Astrocyte of the cerebellum (primary cell): ENCODE data around the gene RTN4R.

Experiments
- DNase-seq: peaks from one replicate; pipeline ENCODE4 v3.0.0-alpha.2; 2011; ENCODE audit warnings: low read depth
- H3K4me3 ChIP-seq: 2 replicates; pipeline ENCODE4 v1.5.1; 2011; ENCODE audit warnings: mild to moderate bottlenecking, low read depth, low read length, moderate library complexity
- in situ Hi-C: cut with HindIII; loops from 2 replicates; pipeline ENCODE4 v1.10.0; 2017; ENCODE audit warnings: low sequenced_read_pairs
- TF ChIP-seq, protein P1 (sequence below): IDR thresholded peaks from 2 replicates; pipeline ENCODE4 v1.5.1; 2012; ENCODE audit warnings: low read length, low read depth, moderate library complexity, mild to moderate bottlenecking; ENCODE audit errors: missing control alignments

The RTN4R gene

DNA sequence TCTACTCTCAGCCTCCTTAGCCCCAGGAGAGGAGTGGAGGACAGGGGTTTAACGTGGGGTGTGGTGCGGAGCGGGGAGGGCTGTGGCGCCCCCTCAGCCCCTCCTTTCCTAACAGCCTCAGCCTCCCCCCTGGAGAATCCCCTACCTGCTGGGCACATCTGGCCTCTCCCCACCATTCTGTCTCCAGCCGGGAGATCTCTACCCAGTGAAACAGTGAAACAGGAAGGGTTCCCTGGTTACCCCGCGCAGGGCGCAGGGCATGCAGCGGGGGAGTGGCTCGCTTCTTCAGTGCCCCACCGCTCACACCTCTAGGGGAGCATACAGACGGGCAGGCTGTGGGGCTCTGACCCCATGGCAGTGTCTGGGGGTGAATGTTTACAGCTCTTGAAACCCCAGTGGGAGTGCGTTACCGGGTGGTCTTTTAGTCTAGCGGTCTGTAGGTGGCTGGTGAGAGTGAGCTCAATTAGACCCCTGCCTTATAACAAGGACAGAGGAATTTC lies 62.6 kb downstream of the RTN4R start:
- TF ChIP-seq, protein P1, sequence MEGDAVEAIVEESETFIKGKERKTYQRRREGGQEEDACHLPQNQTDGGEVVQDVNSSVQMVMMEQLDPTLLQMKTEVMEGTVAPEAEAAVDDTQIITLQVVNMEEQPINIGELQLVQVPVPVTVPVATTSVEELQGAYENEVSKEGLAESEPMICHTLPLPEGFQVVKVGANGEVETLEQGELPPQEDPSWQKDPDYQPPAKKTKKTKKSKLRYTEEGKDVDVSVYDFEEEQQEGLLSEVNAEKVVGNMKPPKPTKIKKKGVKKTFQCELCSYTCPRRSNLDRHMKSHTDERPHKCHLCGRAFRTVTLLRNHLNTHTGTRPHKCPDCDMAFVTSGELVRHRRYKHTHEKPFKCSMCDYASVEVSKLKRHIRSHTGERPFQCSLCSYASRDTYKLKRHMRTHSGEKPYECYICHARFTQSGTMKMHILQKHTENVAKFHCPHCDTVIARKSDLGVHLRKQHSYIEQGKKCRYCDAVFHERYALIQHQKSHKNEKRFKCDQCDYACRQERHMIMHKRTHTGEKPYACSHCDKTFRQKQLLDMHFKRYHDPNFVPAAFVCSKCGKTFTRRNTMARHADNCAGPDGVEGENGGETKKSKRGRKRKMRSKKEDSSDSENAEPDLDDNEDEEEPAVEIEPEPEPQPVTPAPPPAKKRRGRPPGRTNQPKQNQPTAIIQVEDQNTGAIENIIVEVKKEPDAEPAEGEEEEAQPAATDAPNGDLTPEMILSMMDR, result no peak
- in situ Hi-C loops, result no loop called here
- DNase-seq, result no peak
- H3K4me3 ChIP-seq, result no peak overlapping the region

GRCh38 chr22:20204806-20205205 lies 63.3 kb downstream of the RTN4R start:
- no peak for DNase-seq
- in situ Hi-C loops, result no loop called here
- TF ChIP-seq, protein P1, result no peak
- no peak overlapping the region for H3K4me3 ChIP-seq

DNA sequence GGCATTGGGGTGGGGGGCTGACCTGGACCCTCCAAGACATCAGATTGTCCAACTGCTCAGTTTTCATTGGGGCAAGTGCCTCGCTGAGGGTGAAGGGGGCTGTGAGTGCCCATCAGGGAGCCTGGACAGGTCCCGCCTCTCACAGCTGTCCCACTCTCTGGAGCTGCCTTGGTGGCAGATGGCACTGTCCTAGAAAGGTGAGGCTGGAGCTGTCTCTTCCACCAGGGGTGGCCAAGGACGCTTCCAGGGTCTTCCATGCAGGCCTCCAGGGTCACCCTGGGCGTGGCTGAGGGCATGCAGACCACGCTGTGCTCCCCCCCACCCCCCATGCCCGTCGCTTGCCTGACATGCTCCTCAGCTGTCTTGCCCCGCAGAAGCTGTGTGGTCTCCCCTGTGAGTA lies 63.8 kb downstream of the RTN4R start:
- no peak overlapping the region for H3K4me3 ChIP-seq
- in situ Hi-C loops, result no loop called here

DNA sequence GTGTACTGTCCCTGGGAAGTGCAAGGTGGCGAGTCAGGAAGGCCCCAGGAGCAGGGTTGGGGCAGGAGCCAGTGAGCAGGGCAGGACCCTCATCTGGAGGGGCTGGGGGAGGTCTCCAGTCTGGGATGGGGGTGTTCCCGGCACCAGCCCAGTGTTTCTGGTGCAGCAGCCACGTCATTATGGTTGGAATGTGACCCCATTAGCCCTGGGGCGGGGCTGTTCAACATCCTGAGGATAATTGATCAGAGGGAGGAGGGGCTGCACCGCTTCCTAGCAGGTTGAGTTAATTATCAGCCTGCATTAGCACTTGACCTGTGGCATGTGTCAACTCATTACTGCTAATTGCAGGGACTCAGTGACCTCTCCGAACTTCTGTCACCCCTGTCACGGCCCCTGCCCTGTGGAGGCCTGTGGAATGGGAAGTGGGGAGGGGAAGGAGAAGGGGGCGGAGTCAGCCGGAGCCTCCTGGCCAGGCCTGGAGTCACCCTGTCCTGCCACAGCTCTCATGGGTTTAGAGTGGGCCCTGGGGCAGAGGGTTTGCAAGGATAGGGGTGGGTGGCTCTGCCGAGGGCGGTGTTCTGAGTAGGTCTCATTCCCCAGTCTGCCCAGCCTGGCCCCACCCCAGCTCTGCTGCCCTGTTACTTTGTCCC lies 64.4 kb downstream of the RTN4R start:
- in situ Hi-C loops, result no loop called here
- TF ChIP-seq, protein P1, result no peak

More for the DNA sequence above, 63.8 kb downstream of the RTN4R start:
- TF ChIP-seq, protein P1, result no peak
- no peak for DNase-seq

GRCh38 chr22:20203142-20203551 lies 65.0 kb downstream of the RTN4R start:
- no peak overlapping the region for H3K4me3 ChIP-seq
- no peak for DNase-seq
- in situ Hi-C loops, result no loop called here
- TF ChIP-seq, protein P1, result no peak

More for the DNA sequence above, 64.4 kb downstream of the RTN4R start:
- H3K4me3 ChIP-seq, result no peak overlapping the region
- no peak for DNase-seq

- H3K4me3 ChIP-seq, result no peak overlapping the region
- in situ Hi-C loops, result no loop called here
- no peak for DNase-seq
- TF ChIP-seq, protein P1, result no peak
Measured at GRCh38 chr22:20201837-20202392, 66.2 kb downstream of the RTN4R start.
